Vagina (tissue), 2 donors: ENCODE data around the gene RBL1. TPM values are rescaled to one million over a fixed set of nuclear protein-coding genes. Genes with fewer than 3 reads are reported as not detected.
"Not testable (repeated sequence)": the region's sequence is repeated elsewhere in the genome, so short reads cannot be mapped to it uniquely, and the experiment has no call there.

ENCODE experiments used
- DNase-seq, 2 donors: peaks; one replicate each; pipeline ENCODE4 v3.0.0-alpha.2; 2017; ENCODE audit errors: extremely low spot score in 2 of 2
- H3K27ac ChIP-seq: fragments of 200-600 bp; sonication (generic); one replicate; pipeline ENCODE4 v1.5.1; 2019
- H3K27me3 ChIP-seq: fragments of 200-600 bp; sonication (generic); one replicate; pipeline ENCODE4 v1.5.1; 2019
- H3K36me3 ChIP-seq, 2 donors: fragments of 200-600 bp; sonication (generic); one replicate each; pipeline ENCODE4 v1.5.1; 2017 to 2019
- H3K4me1 ChIP-seq: fragments of 200-600 bp; sonication (generic); one replicate; pipeline ENCODE4 v1.5.1; 2019
- H3K4me3 ChIP-seq, 2 donors: fragments of 200-600 bp; sonication (generic); 1 replicate in 1 of 2; 2 replicates in 1 of 2; pipeline ENCODE4 v1.5.1; 2016 to 2019
- H3K9me3 ChIP-seq: fragments of 200-600 bp; sonication (generic); one replicate; pipeline ENCODE4 v1.5.1; 2019
- CTCF ChIP-seq, 3 experiments: fragments of 450-650 bp in 2 of 3; fragments of 200-600 bp in 1 of 3; sonication (generic) in 1 of 3; IDR thresholded peaks; one replicate each; pipeline ENCODE4 v1.5.1; 2017 to 2019; ENCODE audit warnings: antibody characterized with exemption in 3 of 3, mild to moderate bottlenecking in 2 of 3, moderate library complexity in 2 of 3
- POLR2A ChIP-seq, 2 donors: fragments of 450-650 bp; IDR thresholded peaks; one replicate each; pipeline ENCODE4 v1.6.1; 2017; ENCODE audit warnings: antibody characterized with exemption in 2 of 2, mild to moderate bottlenecking in 2 of 2, moderate library complexity in 2 of 2
- POLR2AphosphoS5 ChIP-seq, 2 donors: sonication (generic); formaldehyde crosslinking; IDR thresholded peaks; one replicate each; pipeline ENCODE4 v1.9.0; 2017; ENCODE audit warnings: antibody characterized with exemption in 2 of 2, mild to moderate bottlenecking in 2 of 2, low read depth in 1 of 2; ENCODE audit not compliant: insufficient read depth in 1 of 2
- intact Hi-C: fragments of 100-400 bp; cut with DNase I; formaldehyde crosslinking; loops from one replicate; pipeline ENCODE4 v1.15.1; 2023
- total RNA-seq: library from RNA; depleted of rRNA; stranded (reverse); fragments of >200 nt; gene quantifications from one replicate; pipeline ENCODE4 v1.2.3, GENCODE V29; 2016

Gene RBL1
- total RNA-seq, 1 donor from 2014 or later, result 15.0 TPM

GRCh38 chr20:36971103-36971502, 124.7 kb downstream of the RBL1 start:
- DNase-seq, result no peak
- Histone ChIP-seq H3K36me3 (no peaks in the 10 kb centered on the region), H3K9me3 (no peaks in the 10 kb centered on the region), H3K27ac (no peak overlapping the region), H3K27me3 (no peaks in the 10 kb centered on the region), H3K4me3 (no peak overlapping the region), H3K4me1 (no peaks in the 10 kb centered on the region)
- no peak for TF ChIP-seq POLR2AphosphoS5 (IDR thresholded peaks at IDR 0.05; ENCODE audit: insufficient read depth in 1 of 2, low read depth in 1 of 2)
- TF ChIP-seq POLR2A (IDR thresholded peaks at IDR 0.05), result no peak
- no peak for TF ChIP-seq CTCF (IDR thresholded peaks at IDR 0.05)
- intact Hi-C loops, result no loop called here

GRCh38 chr20:36969478-36970186, 126.2 kb downstream of the RBL1 start:
- no peak overlapping the region for H3K27ac ChIP-seq
- intact Hi-C loops, result no loop called here
- H3K36me3 ChIP-seq, result no peaks in the 10 kb centered on the region
- no peak overlapping the region for H3K4me3 ChIP-seq
- no peaks in the 10 kb centered on the region for H3K9me3 ChIP-seq
- H3K27me3 ChIP-seq, result no peaks in the 10 kb centered on the region
- no peak for DNase-seq
- no peak for TF ChIP-seq POLR2AphosphoS5 (IDR thresholded peaks at IDR 0.05; ENCODE audit: insufficient read depth in 1 of 2, low read depth in 1 of 2)
- TF ChIP-seq CTCF (IDR thresholded peaks at IDR 0.05), result no peak
- TF ChIP-seq POLR2A (IDR thresholded peaks at IDR 0.05), result no peak
- no peaks in the 10 kb centered on the region for H3K4me1 ChIP-seq

GRCh38 chr20:36969051-36969450, 126.7 kb downstream of the RBL1 start:
- intact Hi-C loops, result no loop called here
- H3K4me3 ChIP-seq, result no peak overlapping the region
- no peaks in the 10 kb centered on the region for H3K9me3 ChIP-seq
- no peaks in the 10 kb centered on the region for H3K27me3 ChIP-seq
- H3K36me3 ChIP-seq, result no peaks in the 10 kb centered on the region
- DNase-seq, result no peak
- TF ChIP-seq CTCF (IDR thresholded peaks at IDR 0.05), result no peak
- TF ChIP-seq POLR2AphosphoS5 (IDR thresholded peaks at IDR 0.05; ENCODE audit: insufficient read depth in 1 of 2, low read depth in 1 of 2), result no peak
- TF ChIP-seq POLR2A (IDR thresholded peaks at IDR 0.05), result no peak
- no peak overlapping the region for H3K27ac ChIP-seq
- no peaks in the 10 kb centered on the region for H3K4me1 ChIP-seq

- H3K27ac ChIP-seq, result no peak overlapping the region
- no peaks in the 10 kb centered on the region for H3K9me3 ChIP-seq
- no peaks in the 10 kb centered on the region for H3K4me1 ChIP-seq
- no peak for DNase-seq
- H3K4me3 ChIP-seq, result no peak overlapping the region
- no peaks in the 10 kb centered on the region for H3K27me3 ChIP-seq
- intact Hi-C loops, result no loop called here
- no peak for TF ChIP-seq POLR2AphosphoS5 (IDR thresholded peaks at IDR 0.05; ENCODE audit: insufficient read depth in 1 of 2, low read depth in 1 of 2)
- no peak for TF ChIP-seq POLR2A (IDR thresholded peaks at IDR 0.05)
- no peak for TF ChIP-seq CTCF (IDR thresholded peaks at IDR 0.05)
- H3K36me3 ChIP-seq, result no peaks in the 10 kb centered on the region
Observed at GRCh38 chr20:36967636-36968035, 128.2 kb downstream of the RBL1 start.

- intact Hi-C loops, H3K36me3 ChIP-seq, H3K4me1 ChIP-seq, H3K9me3 ChIP-seq, H3K27me3 ChIP-seq, H3K4me3 ChIP-seq, DNase-seq, H3K27ac ChIP-seq: not testable (repeated sequence)
Observed at GRCh38 chr20:36966965-36967364, 128.8 kb downstream of the RBL1 start.

GRCh38 chr20:36962354-36962941, 133.3 kb downstream of the RBL1 start:
- H3K4me3 ChIP-seq, DNase-seq, H3K27me3 ChIP-seq, intact Hi-C loops, H3K9me3 ChIP-seq, H3K36me3 ChIP-seq, H3K27ac ChIP-seq, H3K4me1 ChIP-seq: not testable (repeated sequence)
